VCaP (cell line): ENCODE measurements around the gene LCK.
"Not testable (repeated sequence)": the region's sequence is repeated elsewhere in the genome, so short reads cannot be mapped to it uniquely, and the experiment has no call there.

ENCODE experiments used
- H3K27ac ChIP-seq: fragments of 450-650 bp; 2 replicates; pipeline ENCODE4 v1.5.1; 2017
- TF ChIP-seq, protein P1 (sequence below): fragments of 450-650 bp; conservative IDR thresholded peaks from 2 replicates; pipeline ENCODE4 v1.5.1; 2017; ENCODE audit warnings: mild to moderate bottlenecking, moderate library complexity

The LCK gene

DNA sequence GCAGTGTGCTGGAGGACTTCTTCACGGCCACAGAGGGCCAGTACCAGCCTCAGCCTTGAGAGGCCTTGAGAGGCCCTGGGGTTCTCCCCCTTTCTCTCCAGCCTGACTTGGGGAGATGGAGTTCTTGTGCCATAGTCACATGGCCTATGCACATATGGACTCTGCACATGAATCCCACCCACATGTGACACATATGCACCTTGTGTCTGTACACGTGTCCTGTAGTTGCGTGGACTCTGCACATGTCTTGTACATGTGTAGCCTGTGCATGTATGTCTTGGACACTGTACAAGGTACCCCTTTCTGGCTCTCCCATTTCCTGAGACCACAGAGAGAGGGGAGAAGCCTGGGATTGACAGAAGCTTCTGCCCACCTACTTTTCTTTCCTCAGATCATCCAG lies 34.6 kb downstream of the LCK start:
- TF ChIP-seq, protein P1, sequence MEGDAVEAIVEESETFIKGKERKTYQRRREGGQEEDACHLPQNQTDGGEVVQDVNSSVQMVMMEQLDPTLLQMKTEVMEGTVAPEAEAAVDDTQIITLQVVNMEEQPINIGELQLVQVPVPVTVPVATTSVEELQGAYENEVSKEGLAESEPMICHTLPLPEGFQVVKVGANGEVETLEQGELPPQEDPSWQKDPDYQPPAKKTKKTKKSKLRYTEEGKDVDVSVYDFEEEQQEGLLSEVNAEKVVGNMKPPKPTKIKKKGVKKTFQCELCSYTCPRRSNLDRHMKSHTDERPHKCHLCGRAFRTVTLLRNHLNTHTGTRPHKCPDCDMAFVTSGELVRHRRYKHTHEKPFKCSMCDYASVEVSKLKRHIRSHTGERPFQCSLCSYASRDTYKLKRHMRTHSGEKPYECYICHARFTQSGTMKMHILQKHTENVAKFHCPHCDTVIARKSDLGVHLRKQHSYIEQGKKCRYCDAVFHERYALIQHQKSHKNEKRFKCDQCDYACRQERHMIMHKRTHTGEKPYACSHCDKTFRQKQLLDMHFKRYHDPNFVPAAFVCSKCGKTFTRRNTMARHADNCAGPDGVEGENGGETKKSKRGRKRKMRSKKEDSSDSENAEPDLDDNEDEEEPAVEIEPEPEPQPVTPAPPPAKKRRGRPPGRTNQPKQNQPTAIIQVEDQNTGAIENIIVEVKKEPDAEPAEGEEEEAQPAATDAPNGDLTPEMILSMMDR = no peak

DNA sequence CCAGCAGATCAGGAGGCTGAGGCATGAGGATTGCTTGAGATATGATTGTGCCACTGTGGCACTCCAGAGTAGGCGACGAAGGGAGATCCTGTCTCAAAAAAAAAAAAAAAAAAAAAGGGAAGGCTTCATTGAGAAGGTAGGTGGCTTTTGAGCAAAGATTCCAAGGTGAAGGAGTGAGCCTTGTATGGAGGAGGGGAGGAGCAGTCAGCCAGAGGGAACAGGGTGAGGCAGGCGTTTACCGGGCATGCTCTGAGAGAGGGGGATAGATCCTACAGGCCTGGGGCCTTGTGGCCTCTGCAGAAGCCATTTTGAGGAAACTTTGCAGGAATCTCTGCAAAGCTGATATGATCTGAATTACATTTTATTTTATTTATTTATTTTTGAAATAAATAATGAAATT lies 35.7 kb downstream of the LCK start:
- H3K27ac ChIP-seq = no peak overlapping the region
- TF ChIP-seq, protein P1 = no peak

More for the DNA sequence above, 34.6 kb downstream of the LCK start:
- no peak overlapping the region for H3K27ac ChIP-seq

DNA sequence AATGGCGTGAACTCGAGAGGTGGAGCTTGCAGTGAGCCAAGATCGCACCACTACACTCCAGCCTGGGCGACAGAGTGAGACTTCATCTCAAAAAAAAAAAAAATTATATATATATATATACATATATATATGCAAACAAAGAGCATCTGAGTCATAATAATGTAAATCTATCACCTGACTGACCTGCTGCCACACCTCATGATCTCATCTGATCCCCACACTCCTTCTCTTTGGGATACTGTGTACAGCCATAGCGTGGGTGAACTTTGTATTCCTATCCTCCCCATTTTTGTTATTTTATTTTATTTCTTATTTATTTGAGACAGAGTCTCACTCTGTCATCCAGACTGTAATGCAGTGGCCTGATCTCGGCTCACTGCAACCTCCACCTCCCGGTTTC lies 38.2 kb downstream of the LCK start:
- H3K27ac ChIP-seq = peak overlapping the region; percentile 87
- TF ChIP-seq, protein P1 = no peak

DNA sequence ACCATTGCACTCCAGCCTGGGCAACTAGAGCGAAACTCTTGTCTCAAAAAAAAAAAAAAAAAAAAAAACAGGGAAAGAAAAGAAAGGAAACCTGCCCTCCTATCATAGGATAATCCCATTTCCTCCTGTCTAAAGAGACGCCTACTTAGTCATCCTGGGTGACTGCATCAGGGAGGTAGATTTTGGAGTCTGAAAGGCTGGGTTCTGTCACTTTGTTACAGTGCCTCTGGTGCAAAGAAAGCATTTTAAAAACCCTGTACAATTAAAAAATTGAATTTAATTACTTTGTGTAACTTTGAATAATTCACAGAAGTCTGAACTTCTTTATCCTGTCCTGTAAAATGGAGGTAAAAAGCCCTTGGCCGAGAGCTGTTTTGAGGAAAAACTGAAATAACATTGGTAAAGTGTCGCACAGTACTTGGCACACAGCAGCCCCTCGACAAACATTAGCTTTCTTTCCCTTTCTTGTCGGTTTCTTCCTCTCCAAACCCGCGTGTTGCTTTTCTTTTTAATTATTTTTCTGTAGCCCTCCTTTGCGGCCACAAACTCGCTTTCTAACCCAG lies 40.2 kb downstream of the LCK start:
- TF ChIP-seq, protein P1 = no peak
- peak overlapping the region; percentile 87 for H3K27ac ChIP-seq

DNA sequence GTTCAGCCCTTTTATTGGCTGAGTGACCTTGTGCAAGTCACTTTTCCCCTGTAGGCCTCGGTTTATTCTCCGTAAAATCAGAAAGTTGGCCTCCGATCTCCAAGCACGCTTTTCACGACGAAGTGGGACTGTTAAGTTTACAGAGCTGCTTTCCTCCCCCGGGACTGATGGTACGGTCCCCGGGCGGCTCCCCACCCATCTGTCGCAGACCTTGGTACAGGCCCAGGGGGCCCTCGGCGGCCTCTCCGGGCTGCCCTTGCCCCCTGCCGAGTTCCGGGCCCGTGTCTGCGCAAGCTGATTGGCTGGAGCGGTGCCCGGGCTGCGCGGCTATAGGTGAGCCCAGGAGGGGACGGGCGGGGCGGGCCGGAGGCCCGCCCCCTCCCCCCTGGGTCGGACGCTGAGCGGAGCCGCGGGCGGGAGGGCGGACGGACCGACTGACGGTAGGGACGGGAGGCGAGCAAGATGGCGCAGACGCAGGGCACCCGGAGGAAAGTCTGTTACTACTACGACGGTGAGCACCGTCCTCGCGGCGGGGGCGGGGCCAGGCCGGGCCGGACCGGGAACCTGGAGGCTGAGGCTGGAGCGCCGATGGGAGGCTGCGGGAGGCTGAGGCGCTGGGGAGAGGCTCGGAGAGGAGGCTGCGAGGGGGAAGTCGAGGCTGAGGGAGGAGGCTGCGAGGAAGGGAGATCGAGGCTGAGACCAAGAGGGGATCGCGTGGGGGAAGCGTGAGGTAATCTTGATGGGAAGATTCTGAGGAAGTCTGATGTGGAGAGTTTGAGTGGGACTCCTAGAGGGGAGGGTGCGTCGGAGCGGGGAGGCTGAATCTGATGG lies 40.9 kb downstream of the LCK start, which contains the start of gene HDAC1:
HDAC1 (plus strand) TSS at position 376 of the 831 bp plus-strand sequence; CDS start at position 463, 87 bp downstream.
- TF ChIP-seq, protein P1 = no peak
- H3K27ac ChIP-seq = peak within 1 kb of the TSS; percentile 87

DNA sequence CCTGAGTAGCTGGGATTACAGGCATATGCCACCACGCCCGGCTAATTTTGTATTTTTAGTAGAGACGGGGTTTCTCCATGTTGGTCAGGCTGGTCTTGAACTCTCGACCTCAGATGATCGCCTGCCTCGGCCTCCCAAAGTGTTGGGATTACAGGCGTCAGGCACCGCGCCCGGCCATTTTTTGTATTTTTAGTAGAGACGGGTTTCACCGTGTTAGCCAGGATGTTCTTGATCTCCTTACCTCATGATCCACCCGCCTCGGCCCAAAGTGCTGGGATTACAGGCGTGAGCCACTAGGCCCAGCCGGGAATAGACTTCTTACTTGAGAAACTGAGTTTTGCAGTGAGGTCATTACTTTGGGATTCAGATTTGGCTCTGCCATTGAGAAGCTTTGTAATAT lies 47.1 kb downstream of the LCK start:
- not testable (repeated sequence) for H3K27ac ChIP-seq

DNA sequence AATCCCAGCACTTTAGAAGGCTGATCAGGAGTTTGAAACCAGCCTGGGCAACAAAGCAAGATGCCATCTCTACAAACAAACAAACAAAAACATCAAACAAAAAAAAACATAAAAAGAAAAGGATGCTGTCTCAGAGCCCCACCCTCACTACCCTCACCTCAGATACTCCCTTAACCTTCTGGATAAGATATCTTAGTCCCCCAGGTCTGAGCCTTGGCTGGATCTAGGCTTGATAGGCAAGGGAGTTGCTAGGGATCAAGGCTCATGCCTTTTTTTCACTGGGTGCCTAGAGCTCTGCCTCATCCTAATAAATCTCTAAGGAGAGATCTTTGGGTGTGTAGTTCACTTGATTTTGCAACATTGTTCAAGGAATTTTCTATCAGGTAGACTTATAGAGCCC lies 48.3 kb downstream of the LCK start:
- TF ChIP-seq, protein P1 = no peak
- H3K27ac ChIP-seq = 0 out of 2 replicates have a peak overlapping the region, but pooled peaks have one; percentile 10

DNA sequence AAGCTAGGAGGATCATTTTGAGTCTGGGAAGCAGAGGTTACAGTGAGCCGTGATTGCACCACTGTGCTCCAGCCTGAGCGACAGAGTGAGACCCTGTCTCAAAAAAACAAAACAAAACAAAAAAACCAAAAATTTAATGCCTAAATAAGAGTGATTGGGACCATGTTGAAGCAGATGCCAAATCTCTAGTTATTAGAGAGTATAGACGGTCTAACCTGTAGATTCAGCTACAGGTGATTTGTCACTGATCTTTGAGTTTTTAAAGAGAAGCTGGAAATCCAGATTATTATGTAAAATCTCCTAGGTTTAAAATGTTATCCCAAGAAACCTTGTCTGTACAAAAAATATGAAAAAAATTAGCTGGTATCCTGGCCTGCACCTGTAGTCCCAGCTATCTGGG lies 52.3 kb downstream of the LCK start:
- TF ChIP-seq, protein P1 = no peak
- H3K27ac ChIP-seq = no peak overlapping the region
